T47D (cell line): ENCODE measurements around the gene EXOG.

Experiments used
- DNase-seq, 2 experiments: peaks; one replicate each; pipeline versions ENCODE4 v3.0.0 to v3.0.0-alpha.2; 2011 to 2012; ENCODE audit warnings: low read depth in 1 of 2, low spot score in 1 of 2
- JUND ChIP-seq: IDR thresholded peaks from 2 replicates; pipeline ENCODE4 v1.6.1; 2012; ENCODE audit warnings: low read depth
- in situ Hi-C: cut with HindIII; loops from 2 replicates; pipeline ENCODE4 v1.10.0; 2016; ENCODE audit warnings: low sequenced_read_pairs, low pct_unique_long_range_greater_than_20kb

EXOG gene

GRCh38 chr3:38491215-38491614 is 4.9 kb upstream of the EXOG start:
- no peak for TF ChIP-seq JUND
- no peak for DNase-seq
- in situ Hi-C loops: no loop called here

DNA sequence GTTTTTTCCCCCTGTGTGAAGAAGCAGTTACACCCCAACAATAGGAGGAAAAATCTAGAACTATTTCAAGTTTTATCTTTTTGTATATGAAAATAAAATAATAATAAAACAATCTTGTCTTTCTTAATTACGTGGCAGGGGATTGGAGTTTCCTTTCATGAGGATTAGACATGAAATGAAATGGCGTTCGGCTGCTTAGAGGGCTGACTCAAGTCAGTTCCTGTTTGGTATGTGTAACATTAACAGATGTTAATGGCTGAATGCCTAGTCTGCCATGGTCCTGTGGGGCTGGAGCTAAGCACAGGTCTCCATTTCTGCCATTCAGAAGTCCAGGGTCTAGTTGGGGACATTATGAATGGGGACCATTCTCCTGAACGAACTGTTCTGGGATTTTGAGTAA is 3.1 kb upstream of the EXOG start:
- no peak for TF ChIP-seq JUND
- in situ Hi-C loops: no loop called here
- no peak for DNase-seq

DNA sequence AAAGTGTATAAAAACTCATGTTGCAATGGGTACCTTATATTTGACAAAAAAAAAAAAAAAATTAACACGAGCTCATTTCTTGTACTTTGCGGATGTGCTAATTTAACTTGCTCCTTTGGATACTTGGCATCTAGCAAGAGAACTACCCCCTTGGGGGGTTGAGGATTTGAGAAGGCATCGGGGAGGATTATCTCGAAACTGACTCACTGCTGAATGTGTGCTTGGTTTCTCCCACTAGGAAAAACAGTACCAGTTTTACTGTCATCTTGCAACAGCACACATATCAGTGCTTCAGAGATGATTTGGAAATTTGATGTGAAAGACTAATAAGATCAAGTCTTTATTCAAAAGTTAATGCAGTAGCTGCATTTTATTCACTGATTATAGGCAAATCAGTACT is 891 bp downstream of the EXOG start:
- in situ Hi-C loops: no loop called here
- DNase-seq: no peak

DNA sequence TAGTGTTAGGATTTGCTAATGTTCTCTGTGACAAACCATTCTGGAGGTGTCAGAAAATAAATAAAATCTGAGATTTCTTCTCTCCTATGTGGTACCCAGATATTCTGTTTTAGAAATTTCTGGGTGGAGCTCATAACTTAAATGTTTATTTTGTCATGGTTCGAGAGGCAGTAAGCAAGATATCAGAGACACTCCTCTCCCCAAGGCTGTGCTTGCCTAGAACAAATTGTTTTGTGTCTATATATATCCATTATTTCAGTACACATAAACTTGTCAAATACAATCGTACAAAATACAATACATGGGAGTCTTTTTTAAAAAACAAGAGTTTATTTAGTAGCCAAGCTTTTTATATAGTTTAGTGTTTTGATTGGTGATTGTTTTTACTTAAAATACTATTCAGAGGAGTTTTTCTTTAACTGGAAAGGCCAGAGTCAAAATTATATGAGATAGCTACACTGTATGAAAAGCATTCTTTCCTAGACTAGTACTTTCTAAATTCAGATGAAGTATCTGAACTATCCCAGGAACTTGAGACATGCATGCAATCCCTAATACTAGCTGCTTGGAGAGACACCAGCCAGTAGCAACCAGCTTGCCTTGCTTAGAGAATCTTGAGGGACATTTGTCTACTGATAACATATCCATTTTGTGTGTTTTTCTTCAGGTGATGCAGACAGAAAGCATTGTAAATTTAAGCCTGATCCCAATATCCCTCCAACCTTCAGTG is 4.7 kb downstream of the EXOG start:
- DNase-seq: no peak
- in situ Hi-C loops: no loop called here
- no peak for TF ChIP-seq JUND

More for the DNA sequence above, 891 bp downstream of the EXOG start:
- TF ChIP-seq JUND: no peak

- no peak for DNase-seq
- TF ChIP-seq JUND: no peak
- in situ Hi-C loops: no loop called here
Observed at GRCh38 chr3:38507120-38507519, 11.0 kb downstream of the EXOG start.

GRCh38 chr3:38509732-38510131 is 13.6 kb downstream of the EXOG start:
- TF ChIP-seq JUND: no peak
- in situ Hi-C loops: no loop called here
- DNase-seq: no peak

DNA sequence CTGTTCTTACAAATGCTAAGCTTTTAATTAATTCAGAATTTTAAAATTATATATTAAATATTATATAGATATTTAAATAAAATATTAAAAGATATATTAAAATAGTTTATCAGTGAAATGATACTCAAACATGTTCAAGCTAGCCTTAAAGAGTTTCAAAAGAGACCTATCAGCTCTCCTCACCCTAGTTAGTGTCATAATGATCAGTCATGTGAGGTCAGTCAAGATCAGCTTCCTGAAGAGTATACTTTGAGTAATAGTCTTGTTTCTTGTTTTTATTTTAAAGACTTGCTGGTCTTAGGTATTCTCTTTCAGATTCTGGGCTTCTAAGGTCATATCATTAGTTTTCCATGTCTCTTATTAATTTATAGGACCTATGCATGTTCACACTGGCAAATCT is 14.5 kb downstream of the EXOG start:
- no peak for TF ChIP-seq JUND
- DNase-seq: no peak
- in situ Hi-C loops: no loop called here

GRCh38 chr3:38511546-38511945 is 15.4 kb downstream of the EXOG start:
- no peak for TF ChIP-seq JUND
- no peak for DNase-seq
- in situ Hi-C loops: no loop called here

DNA sequence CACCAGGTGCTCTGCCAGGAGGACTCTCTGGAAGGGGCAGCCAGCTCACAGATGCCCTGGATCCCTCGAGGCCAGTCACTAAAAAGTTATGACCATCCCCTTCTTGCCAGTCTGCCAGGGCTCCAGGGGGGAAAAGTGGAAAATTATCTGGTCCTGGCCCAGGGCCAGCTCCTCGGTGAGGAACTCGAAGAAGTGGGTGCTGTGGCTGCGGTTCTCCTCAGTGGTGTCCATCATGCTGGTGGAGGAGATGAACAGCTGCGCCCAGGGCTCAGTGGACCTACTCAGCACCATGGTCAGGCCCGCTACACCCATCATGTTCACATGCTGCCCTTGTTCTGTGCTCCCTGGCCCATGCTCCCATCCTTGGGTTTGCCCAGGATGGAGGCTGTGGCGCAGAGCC is 19.2 kb downstream of the EXOG start:
- TF ChIP-seq JUND: no peak
- no peak for DNase-seq
- in situ Hi-C loops: no loop called here

- in situ Hi-C loops: no loop called here
- no peak for TF ChIP-seq JUND
- no peak for DNase-seq
Observed at GRCh38 chr3:38516669-38517068, 20.5 kb downstream of the EXOG start.

DNA sequence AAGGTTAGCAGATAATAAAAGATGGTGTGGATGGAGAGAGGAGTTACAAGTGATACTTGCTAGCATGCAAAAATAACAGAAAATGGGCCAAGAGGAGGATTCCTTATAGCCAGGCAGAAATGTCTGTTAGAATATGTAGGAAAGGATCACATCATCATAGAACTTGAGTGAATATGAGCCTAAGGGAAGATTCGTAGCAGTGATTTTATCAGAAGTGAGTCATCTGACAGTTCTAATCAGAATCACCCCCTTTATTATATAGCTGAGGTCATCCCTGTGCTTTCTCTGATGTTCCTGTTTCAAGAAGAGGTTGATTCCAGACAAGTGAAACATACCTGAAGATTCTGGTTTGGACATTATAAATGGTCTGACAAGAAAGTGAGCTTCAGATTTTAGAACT is 22.9 kb downstream of the EXOG start:
- no peak for TF ChIP-seq JUND
- DNase-seq: no peak
- in situ Hi-C loops: no loop called here

- DNase-seq: no peak
- in situ Hi-C loops: no loop called here
- TF ChIP-seq JUND: no peak
Observed at GRCh38 chr3:38519651-38520050, 23.5 kb downstream of the EXOG start.

DNA sequence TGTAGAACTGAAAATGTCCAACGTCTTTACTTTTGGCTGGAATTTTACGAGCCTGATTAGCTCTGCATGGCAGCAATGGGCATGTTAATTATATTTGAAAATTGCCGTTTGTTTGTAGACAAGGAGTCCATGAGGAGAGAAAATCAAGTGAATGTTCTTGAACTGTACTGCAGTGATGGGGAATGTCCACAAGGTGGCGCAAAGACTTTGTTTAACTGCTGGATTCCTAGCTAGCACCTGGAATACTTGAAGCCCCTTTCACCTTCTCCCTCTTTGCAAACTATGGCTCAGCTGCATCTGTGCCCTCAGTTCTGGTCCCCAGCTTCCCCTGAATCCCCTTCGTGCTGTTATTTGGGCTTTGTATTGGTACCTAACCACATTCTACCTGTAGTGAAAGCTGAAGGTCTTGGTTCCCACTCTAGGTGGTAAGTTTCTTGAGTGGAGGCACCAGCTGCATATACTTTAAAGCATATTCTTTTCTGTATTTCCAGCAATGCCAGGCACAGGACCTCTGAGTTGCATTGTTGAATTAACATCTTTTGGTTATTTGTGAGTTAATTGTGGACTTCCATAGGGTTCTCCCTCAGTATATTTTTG is 25.3 kb downstream of the EXOG start:
- no peak for TF ChIP-seq JUND
- peak; percentile 45 to 81 for DNase-seq
- in situ Hi-C loops: no loop called here

DNA sequence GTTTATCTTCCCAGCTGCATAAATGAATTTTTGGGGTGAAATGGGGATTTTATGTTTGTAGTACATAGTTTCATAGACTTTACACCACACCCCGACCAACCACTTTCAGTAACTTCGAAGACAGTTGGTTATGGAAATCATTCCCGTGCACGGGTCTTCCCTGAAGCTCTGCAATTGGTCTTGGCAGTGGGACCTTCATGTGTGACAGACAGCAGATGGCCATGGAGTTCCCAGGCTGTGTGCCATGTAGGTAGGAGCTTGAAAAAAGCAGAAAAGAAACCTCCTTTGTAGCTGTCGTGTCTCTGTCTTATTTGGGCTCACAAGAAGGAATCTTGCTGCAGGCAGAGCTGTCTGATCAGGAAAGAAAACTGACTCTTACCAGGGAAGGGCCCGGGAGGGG is 25.9 kb downstream of the EXOG start:
- TF ChIP-seq JUND: no peak
- in situ Hi-C loops: no loop called here
- DNase-seq: no peak
